ENCODE measurements around the gene RRAGB.
"Not testable (repeated sequence)": the region's sequence is repeated elsewhere in the genome, so short reads cannot be mapped to it uniquely, and the experiment has no call there.

RRAGB gene, protein sequence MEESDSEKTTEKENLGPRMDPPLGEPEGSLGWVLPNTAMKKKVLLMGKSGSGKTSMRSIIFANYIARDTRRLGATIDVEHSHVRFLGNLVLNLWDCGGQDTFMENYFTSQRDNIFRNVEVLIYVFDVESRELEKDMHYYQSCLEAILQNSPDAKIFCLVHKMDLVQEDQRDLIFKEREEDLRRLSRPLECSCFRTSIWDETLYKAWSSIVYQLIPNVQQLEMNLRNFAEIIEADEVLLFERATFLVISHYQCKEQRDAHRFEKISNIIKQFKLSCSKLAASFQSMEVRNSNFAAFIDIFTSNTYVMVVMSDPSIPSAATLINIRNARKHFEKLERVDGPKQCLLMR

GRCh38 chrX:55717521-55718497, at the start of gene RRAGB:
Gene RRAGB (plus strand): TSS chrX:55717749. CDS start chrX:55718328, 579 bp downstream.
- DNase-seq (ENCODE audit: low read depth in 2 of 3, low spot score in 1 of 3): peak; percentile 74 to 85 (median 83)

DNA sequence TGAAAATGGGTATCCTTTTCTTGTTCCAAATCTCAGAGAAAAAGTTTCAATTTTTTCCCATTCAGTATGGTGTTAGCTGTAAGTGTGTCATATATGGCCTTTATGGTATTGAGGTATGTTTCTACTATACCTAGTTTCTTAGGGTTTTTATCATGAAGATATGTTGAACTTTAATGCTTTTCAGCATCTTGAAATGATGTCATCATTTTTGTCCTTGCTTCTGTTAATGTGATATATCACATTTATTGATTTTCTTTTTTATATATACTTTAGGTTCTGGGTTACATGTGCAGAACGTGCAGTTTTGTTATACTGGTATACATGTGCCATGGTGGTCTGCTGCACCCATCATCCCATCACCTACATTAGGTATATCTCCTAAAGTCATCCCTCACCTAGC, 49.5 kb upstream of the RRAGB start:
- no peak for DNase-seq (ENCODE audit: low read depth in 2 of 3, low spot score in 1 of 3)

DNA sequence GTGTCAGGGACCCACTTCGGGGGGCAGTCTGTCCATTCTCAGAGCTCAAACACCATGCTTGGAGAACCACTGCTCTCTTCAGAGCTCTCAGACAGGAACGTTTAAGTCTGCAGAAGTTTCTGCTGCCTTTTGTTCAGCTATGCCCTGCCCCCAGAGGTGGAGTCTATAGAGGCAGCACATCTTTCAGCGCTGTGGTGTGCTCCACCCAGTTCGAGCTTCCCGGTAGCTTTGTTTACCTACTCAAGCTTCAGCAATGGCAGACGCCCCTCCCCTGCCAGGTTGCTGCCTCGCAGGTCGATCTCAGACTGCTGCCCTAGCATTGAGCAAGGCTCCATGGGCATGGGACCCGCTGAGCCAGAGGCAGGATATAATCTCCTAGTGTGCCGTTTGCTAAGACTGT, 29.0 kb upstream of the RRAGB start:
- not testable (repeated sequence) for DNase-seq (ENCODE audit: low read depth in 2 of 3, low spot score in 1 of 3)

GRCh38 chrX:55695227-55696018, 22.1 kb upstream of the RRAGB start:
- DNase-seq (ENCODE audit: low read depth in 2 of 3, low spot score in 1 of 3): no peak

DNA sequence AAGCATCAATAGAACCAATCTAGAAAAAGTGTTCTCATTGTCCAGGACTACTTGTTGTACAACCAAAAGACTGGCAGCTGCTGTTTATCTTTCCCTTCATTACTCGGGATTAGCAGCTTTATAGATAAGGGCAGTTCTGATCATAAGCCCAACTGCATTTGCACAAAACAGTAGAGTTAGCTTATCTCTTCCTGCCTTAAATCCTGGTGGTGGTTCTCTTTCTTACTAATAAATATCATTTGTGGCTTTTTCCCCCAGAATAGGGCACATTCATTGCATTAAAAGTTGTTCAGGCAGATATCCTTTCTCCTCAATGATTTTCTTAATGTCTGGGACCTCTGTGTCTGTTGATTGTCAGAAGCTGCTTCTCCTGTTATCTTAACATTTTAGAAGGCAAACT, 20.2 kb upstream of the RRAGB start:
- DNase-seq (ENCODE audit: low read depth in 2 of 3, low spot score in 1 of 3): no peak

GRCh38 chrX:55702671-55703070, 14.9 kb upstream of the RRAGB start:
- no peak for DNase-seq (ENCODE audit: low read depth in 2 of 3, low spot score in 1 of 3)

- DNase-seq (ENCODE audit: low read depth in 2 of 3, low spot score in 1 of 3): not testable (repeated sequence)
Measured at GRCh38 chrX:55703436-55703835, 14.1 kb upstream of the RRAGB start.

- not testable (repeated sequence) for DNase-seq (ENCODE audit: low read depth in 2 of 3, low spot score in 1 of 3)
Measured at GRCh38 chrX:55705066-55705465, 12.5 kb upstream of the RRAGB start.

DNA sequence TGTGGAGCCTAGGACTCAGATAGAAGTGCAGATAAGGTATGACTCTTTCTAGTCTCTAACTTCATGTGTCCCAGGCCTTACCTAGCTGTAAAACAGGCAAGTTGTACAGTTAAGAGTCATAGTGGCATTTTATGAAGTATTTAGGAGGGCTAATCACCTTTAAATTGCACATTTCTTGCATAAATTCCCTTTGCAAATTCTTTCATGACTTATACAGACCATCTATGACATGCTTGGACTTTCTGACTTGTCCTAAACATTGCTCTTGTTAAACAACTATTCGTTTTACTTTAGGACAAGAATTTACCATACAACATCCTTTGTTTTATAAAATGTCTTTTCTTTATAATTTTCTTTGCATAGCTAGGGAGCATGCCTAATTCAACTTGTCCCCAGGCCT, 7.8 kb upstream of the RRAGB start:
- DNase-seq (ENCODE audit: low read depth in 2 of 3, low spot score in 1 of 3): no peak

GRCh38 chrX:55710701-55711100, 6.8 kb upstream of the RRAGB start:
- no peak for DNase-seq (ENCODE audit: low read depth in 2 of 3, low spot score in 1 of 3)

- DNase-seq (ENCODE audit: low read depth in 2 of 3, low spot score in 1 of 3): no peak
Measured at GRCh38 chrX:55713631-55714030, 3.9 kb upstream of the RRAGB start.

DNA sequence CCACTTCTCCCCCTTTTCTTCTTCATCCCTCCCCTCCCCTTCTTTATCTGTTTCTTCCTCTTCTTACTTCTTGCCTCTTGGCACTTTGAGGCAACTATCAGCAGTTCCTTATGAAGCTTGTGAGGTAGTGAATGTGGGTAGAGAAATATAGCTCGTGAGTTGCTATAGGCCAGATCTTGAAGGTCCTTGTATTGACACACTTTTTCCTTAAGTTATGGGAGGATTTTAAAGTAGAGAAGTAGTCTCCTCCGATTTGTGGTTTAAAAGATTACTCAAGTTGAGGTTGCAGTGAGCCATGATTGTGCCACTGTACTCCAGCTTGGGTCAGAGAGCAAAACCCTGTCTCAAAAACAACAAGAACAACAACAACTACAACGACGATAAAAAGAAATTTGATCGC, 3.4 kb upstream of the RRAGB start:
- DNase-seq (ENCODE audit: low read depth in 2 of 3, low spot score in 1 of 3): no peak

GRCh38 chrX:55715847-55716246, 1.7 kb upstream of the RRAGB start:
- no peak for DNase-seq (ENCODE audit: low read depth in 2 of 3, low spot score in 1 of 3)

- DNase-seq (ENCODE audit: low read depth in 2 of 3, low spot score in 1 of 3): no peak
Measured at GRCh38 chrX:55716937-55717336, 612 bp upstream of the RRAGB start.

- DNase-seq (ENCODE audit: low read depth in 2 of 3, low spot score in 1 of 3): no peak
Measured at GRCh38 chrX:55731826-55732225, 14.3 kb downstream of the RRAGB start.

- no peak for DNase-seq (ENCODE audit: low read depth in 2 of 3, low spot score in 1 of 3)
Measured at GRCh38 chrX:55738969-55739368, 21.4 kb downstream of the RRAGB start.

- no peak for DNase-seq (ENCODE audit: low read depth in 2 of 3, low spot score in 1 of 3)
Measured at GRCh38 chrX:55742649-55743048, 25.1 kb downstream of the RRAGB start.

- not testable (repeated sequence) for DNase-seq (ENCODE audit: low read depth in 2 of 3, low spot score in 1 of 3)
Measured at GRCh38 chrX:55748463-55748862, 30.9 kb downstream of the RRAGB start.

- DNase-seq (ENCODE audit: low read depth in 2 of 3, low spot score in 1 of 3): no peak
Measured at GRCh38 chrX:55750256-55750655, 32.7 kb downstream of the RRAGB start.

DNA sequence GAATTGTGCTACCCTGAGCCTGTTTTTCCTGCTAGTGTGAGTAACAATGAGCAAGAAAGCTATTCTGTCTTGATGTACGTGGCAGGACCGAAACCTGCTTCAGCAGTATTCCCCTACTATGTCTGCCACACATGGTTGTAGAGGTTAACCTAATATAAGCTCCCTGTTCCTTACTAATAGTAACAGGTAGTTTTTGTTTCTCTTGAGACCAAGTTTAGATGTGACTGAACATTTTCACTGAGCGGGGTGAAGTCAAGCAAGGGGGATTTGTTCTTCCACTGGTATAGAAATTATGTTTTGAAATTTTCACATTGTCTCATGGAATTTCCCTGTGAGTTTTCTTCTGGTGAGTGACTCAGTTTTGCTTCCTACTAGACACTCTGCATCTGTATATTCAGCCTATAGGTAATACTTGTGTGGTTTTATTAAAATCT, 37.3 kb downstream of the RRAGB start:
- peak in 1 of 3 donors; percentile 2 for DNase-seq (ENCODE audit: low read depth in 2 of 3, low spot score in 1 of 3)

GRCh38 chrX:55758033-55758432, 40.5 kb downstream of the RRAGB start:
- DNase-seq (ENCODE audit: low read depth in 2 of 3, low spot score in 1 of 3): no peak

All from stimulated activated CD4-positive, alpha-beta T cell treated with anti-CD3 and anti-CD28 coated beads, Interleukin-12 subunit alpha, Interleukin-12 subunit beta, amount 100 ng/mL, for 48 hours (primary cell).